Measurements from ENCODE around the gene PPIL4. TPM values are rescaled to one million over a fixed set of nuclear protein-coding genes. Genes with fewer than 3 reads are reported as not detected.

Gene PPIL4
- total RNA-seq, 2 experiments from 2014 or later, result 21.6 to 36.3 TPM

GRCh38 chr6:149458806-149459205, 87.0 kb downstream of the PPIL4 start:
- no peak for TF ChIP-seq EZH2phosphoT487 (IDR thresholded peaks at IDR 0.05; ENCODE audit: borderline replicate concordance, low read depth, low read length)
- TF ChIP-seq CTCF (conservative IDR thresholded peaks at IDR 0.05; ENCODE audit: low read length), result no peak
- H3K4me3 ChIP-seq (ENCODE audit: low read depth, low read length, poor library complexity, severe bottlenecking), result no peak overlapping the region
- intact Hi-C loops (cut with micrococcal nuclease; ENCODE audit: unreplicated experiment), result no loop called here
- H3K9me2 ChIP-seq (ENCODE audit: insufficient read depth, low read length), result no peaks in the 10 kb centered on the region
- H3K27ac ChIP-seq (ENCODE audit: low read depth, low read length, poor library complexity, severe bottlenecking), result no peak overlapping the region
- no peak overlapping the region for H2AFZ ChIP-seq (ENCODE audit: low read length)
- H3K9me3 ChIP-seq (ENCODE audit: low read length), result no peaks in the 10 kb centered on the region
- H3K36me3 ChIP-seq (ENCODE audit: insufficient read depth, low read length), result peaks cover 81% of the 10 kb centered on the region
- H3K79me2 ChIP-seq (ENCODE audit: insufficient read depth, low read depth, low read length), result no peaks in the 10 kb centered on the region
- H4K20me1 ChIP-seq (ENCODE audit: insufficient read depth, low read length), result no peaks in the 10 kb centered on the region
- no peak for DNase-seq (ENCODE audit: low spot score)
- ChIA-PET POLR2A (interaction anchor here (1.0 kb wide), 1 partner anchor 24 kb away, joined by 3 read pairs; no protein-coding TSS in a partner anchor), CTCF (ENCODE audit: unreplicated experiment) (interaction anchor here (1.6 kb wide), 1 partner anchor 15 kb away, joined by 3 read pairs; no protein-coding TSS in a partner anchor)
- H3K4me2 ChIP-seq (ENCODE audit: low read length), result no peak overlapping the region
- TSS peak; percentile 56 for BruUV-seq (replicated peaks)
- H3K4me1 ChIP-seq (ENCODE audit: insufficient read depth, low read length, poor library complexity, severe bottlenecking), result no peaks in the 10 kb centered on the region

GRCh38 chr6:149458196-149458595, 87.6 kb downstream of the PPIL4 start:
- TF ChIP-seq CTCF (conservative IDR thresholded peaks at IDR 0.05; ENCODE audit: low read length) (no peak), EZH2phosphoT487 (IDR thresholded peaks at IDR 0.05; ENCODE audit: borderline replicate concordance, low read depth, low read length) (no peak)
- H3K4me1 ChIP-seq (ENCODE audit: insufficient read depth, low read length, poor library complexity, severe bottlenecking), result no peaks in the 10 kb centered on the region
- no peak overlapping the region for H3K4me3 ChIP-seq (ENCODE audit: low read depth, low read length, poor library complexity, severe bottlenecking)
- intact Hi-C loops (cut with micrococcal nuclease; ENCODE audit: unreplicated experiment), result no loop called here
- H2AFZ ChIP-seq (ENCODE audit: low read length), result no peak overlapping the region
- CTCF ChIA-PET (ENCODE audit: unreplicated experiment), result no interaction called here
- peaks cover 78% of the 10 kb centered on the region for H3K36me3 ChIP-seq (ENCODE audit: insufficient read depth, low read length)
- no peak for DNase-seq (ENCODE audit: low spot score)
- no TSS peak for BruUV-seq (replicated peaks)
- no peaks in the 10 kb centered on the region for H3K9me2 ChIP-seq (ENCODE audit: insufficient read depth, low read length)
- no peaks in the 10 kb centered on the region for H4K20me1 ChIP-seq (ENCODE audit: insufficient read depth, low read length)
- no peak overlapping the region for H3K27ac ChIP-seq (ENCODE audit: low read depth, low read length, poor library complexity, severe bottlenecking)
- no peak overlapping the region for H3K4me2 ChIP-seq (ENCODE audit: low read length)
- H3K9me3 ChIP-seq (ENCODE audit: low read length), result no peaks in the 10 kb centered on the region
- no peaks in the 10 kb centered on the region for H3K79me2 ChIP-seq (ENCODE audit: insufficient read depth, low read depth, low read length)
- POLR2A ChIA-PET, result no interaction called here

- TF ChIP-seq EZH2phosphoT487 (IDR thresholded peaks at IDR 0.05; ENCODE audit: borderline replicate concordance, low read depth, low read length) (no peak), CTCF (conservative IDR thresholded peaks at IDR 0.05; ENCODE audit: low read length) (no peak)
- BruUV-seq (replicated peaks), result no TSS peak
Measured at GRCh38 chr6:149457316-149457884, 88.4 kb downstream of the PPIL4 start.

More at GRCh38 chr6:149457316-149457884, 88.4 kb downstream of the PPIL4 start:
- Histone ChIP-seq H3K4me2 (ENCODE audit: low read length) (no peak overlapping the region), H4K20me1 (ENCODE audit: insufficient read depth, low read length) (no peaks in the 10 kb centered on the region), H3K9me2 (ENCODE audit: insufficient read depth, low read length) (no peaks in the 10 kb centered on the region), H3K36me3 (ENCODE audit: insufficient read depth, low read length) (peaks cover 74% of the 10 kb centered on the region), H3K4me1 (ENCODE audit: insufficient read depth, low read length, poor library complexity, severe bottlenecking) (no peaks in the 10 kb centered on the region), H2AFZ (ENCODE audit: low read length) (no peak overlapping the region), H3K4me3 (ENCODE audit: low read depth, low read length, poor library complexity, severe bottlenecking) (no peak overlapping the region), H3K27ac (ENCODE audit: low read depth, low read length, poor library complexity, severe bottlenecking) (no peak overlapping the region), H3K79me2 (ENCODE audit: insufficient read depth, low read depth, low read length) (no peaks in the 10 kb centered on the region), H3K9me3 (ENCODE audit: low read length) (no peaks in the 10 kb centered on the region)
- ChIA-PET POLR2A (interaction anchor here (0.6 kb wide), 1 partner anchor 11 kb away, joined by 5 read pairs; no protein-coding TSS in a partner anchor), CTCF (ENCODE audit: unreplicated experiment) (no interaction called here)
- no peak for DNase-seq (ENCODE audit: low spot score)
- intact Hi-C loops (cut with micrococcal nuclease; ENCODE audit: unreplicated experiment), result no loop called here

Data from OCI-LY7 (cell line).